Hepatocyte (in vitro differentiated cells): ENCODE results near the gene MSI2. TPM values are rescaled to one million over a fixed set of nuclear protein-coding genes. Genes with fewer than 3 reads are reported as not detected.

Experiments
- DNase-seq: peaks from one replicate; pipeline ENCODE4 v3.0.0-alpha.2; 2016; ENCODE audit warnings: low spot score
- H2AFZ ChIP-seq: fragments of 200-600 bp; sonication (generic); 2 replicates; pipeline ENCODE4 v1.6.0; 2016; ENCODE audit warnings: antibody characterized with exemption, mild to moderate bottlenecking
- H3K27ac ChIP-seq: fragments of 200-600 bp; sonication (generic); 2 replicates; pipeline ENCODE4 v1.5.1; 2016; ENCODE audit warnings: mild to moderate bottlenecking
- H3K27me3 ChIP-seq: fragments of 200-600 bp; sonication (generic); 2 replicates; pipeline ENCODE4 v1.6.1; 2016
- H3K36me3 ChIP-seq: fragments of 200-600 bp; sonication (generic); replicated peaks from 2 replicates; pipeline ENCODE4 v1.5.1; 2016; ENCODE audit warnings: low read depth; ENCODE audit not compliant: insufficient read depth
- H3K4me1 ChIP-seq: fragments of 200-600 bp; sonication (generic); 2 replicates; pipeline ENCODE4 v1.5.1; 2016; ENCODE audit warnings: mild to moderate bottlenecking, moderate library complexity; ENCODE audit not compliant: insufficient read depth
- H3K4me2 ChIP-seq: fragments of 200-600 bp; sonication (generic); 2 replicates; pipeline ENCODE4 v1.6.0; 2016
- H3K4me3 ChIP-seq: fragments of 200-600 bp; sonication (generic); 2 replicates; pipeline ENCODE4 v1.5.1; 2016; ENCODE audit warnings: mild to moderate bottlenecking
- H3K79me2 ChIP-seq: fragments of 200-600 bp; sonication (generic); 2 replicates; pipeline ENCODE4 v1.6.0; 2017; ENCODE audit warnings: mild to moderate bottlenecking
- H3K9me2 ChIP-seq: fragments of 200-600 bp; sonication (generic); replicated peaks from 2 replicates; pipeline ENCODE4 v1.6.0; 2017; ENCODE audit warnings: mild to moderate bottlenecking; ENCODE audit not compliant: insufficient read depth
- H3K9me3 ChIP-seq: fragments of 200-600 bp; sonication (generic); 2 replicates; pipeline ENCODE4 v1.5.1; 2016; ENCODE audit warnings: low read depth, mild to moderate bottlenecking
- H4K20me1 ChIP-seq: fragments of 200-600 bp; sonication (generic); 2 replicates; pipeline ENCODE4 v1.6.0; 2016; ENCODE audit warnings: mild to moderate bottlenecking; ENCODE audit not compliant: insufficient read depth, poor library complexity, severe bottlenecking
- CTCF ChIP-seq: fragments of 200-600 bp; sonication (generic); IDR thresholded peaks from 2 replicates; pipeline ENCODE4 v1.5.1; 2016; ENCODE audit warnings: antibody characterized with exemption, mild to moderate bottlenecking; ENCODE audit not compliant: poor library complexity
- EZH2 ChIP-seq: fragments of 200-600 bp; sonication (generic); IDR thresholded peaks from 2 replicates; pipeline ENCODE4 v1.6.1; 2016; ENCODE audit warnings: antibody characterized with exemption, mild to moderate bottlenecking, borderline replicate concordance
- EZH2phosphoT487 ChIP-seq: fragments of 200-600 bp; sonication (generic); IDR thresholded peaks from one replicate; pipeline ENCODE4 v1.6.1; 2018; ENCODE audit warnings: antibody characterized with exemption, mild to moderate bottlenecking, low read depth, moderate library complexity; ENCODE audit not compliant: unreplicated experiment, severe bottlenecking
- WGBS: methylation state at CpG from one replicate; pipeline ENCODE4 v1.1.6; 2016; ENCODE audit warnings: low lambda C conversion rate; ENCODE audit errors: missing lambda C conversion rate; 5-methylcytosine and 5-hydroxymethylcytosine counted together
- polyA plus RNA-seq: library from polyadenylated mRNA; unstranded; fragments of >200 nt; fragmentation: Nextera tagmentation; extraction: Ambion mirVana; gene quantifications from 2 replicates; pipeline ENCODE4 v1.2.1, GENCODE V29; 2016
- total RNA-seq: library from RNA; depleted of rRNA; stranded (reverse); fragments of >200 nt; gene quantifications from 2 replicates; pipeline ENCODE4 v1.2.3, GENCODE V29; 2014

MSI2 gene
- total and polyA plus RNA-seq, 2 experiments from 2014 or later: 16.1 to 60.6 TPM

DNA sequence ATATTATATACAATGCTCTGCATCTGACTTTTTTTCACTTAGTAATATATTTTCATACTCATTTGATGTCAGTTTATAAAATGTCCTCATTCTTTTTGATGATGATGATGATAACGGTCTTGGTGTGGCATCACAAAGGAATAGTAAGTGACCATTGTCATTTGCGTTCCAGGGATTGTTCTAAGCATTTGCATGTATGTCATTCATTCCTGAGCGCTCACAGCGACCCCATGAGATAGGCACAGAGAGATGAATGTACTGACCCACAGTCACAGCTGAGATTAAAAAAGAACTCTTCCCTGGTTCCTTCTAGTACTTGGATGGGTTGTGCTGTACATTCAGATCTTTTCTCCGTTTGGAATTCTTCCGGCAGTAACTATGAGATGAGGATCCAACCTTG, 21.2 kb upstream of the MSI2 start:
- WGBS: 82% methylated on average over 6 of the region's 6 CpGs
- no peak overlapping the region for H2AFZ ChIP-seq
- H3K27ac ChIP-seq: no peak overlapping the region
- no peak overlapping the region for H3K4me3 ChIP-seq
- H3K27me3 ChIP-seq: no peaks in the 10 kb centered on the region
- DNase-seq: no peak
- H3K4me1 ChIP-seq: no peaks in the 10 kb centered on the region
- H3K9me2 ChIP-seq: no peaks in the 10 kb centered on the region
- no peaks in the 10 kb centered on the region for H4K20me1 ChIP-seq
- H3K4me2 ChIP-seq: no peak overlapping the region
- no peaks in the 10 kb centered on the region for H3K36me3 ChIP-seq
- no peaks in the 10 kb centered on the region for H3K79me2 ChIP-seq
- no peak for TF ChIP-seq EZH2
- TF ChIP-seq CTCF: no peak
- no peak for TF ChIP-seq EZH2phosphoT487
- no peaks in the 10 kb centered on the region for H3K9me3 ChIP-seq

DNA sequence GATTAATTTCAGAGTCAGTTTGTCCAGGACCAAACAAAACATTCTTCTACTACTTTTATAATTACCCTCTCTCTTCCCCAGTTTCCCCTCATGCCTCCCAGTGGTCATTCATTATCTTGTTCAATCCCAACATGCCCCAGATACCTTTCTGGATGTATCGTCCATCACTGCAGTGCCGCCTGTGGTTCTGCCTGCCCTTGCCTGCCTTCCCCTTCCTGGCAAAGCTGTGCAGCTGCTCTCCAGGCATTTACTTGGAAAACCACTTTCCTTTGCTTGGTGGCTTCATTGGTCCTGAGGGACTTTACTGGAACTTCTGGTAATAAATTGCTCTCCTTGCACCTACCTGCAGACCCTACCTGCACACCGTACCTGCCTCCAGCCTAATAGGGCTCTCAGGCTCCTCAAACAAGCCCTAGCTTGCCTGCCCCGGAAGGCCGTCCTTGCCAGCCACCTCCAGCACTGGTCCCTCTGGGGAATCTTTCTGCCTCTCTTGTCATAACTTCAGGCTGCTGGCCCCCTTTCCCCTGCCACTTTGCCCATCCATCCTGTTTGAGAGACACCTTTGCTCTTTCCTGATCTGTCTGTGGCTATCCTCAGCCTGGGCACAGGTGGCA, 19.5 kb upstream of the MSI2 start:
- Histone ChIP-seq H3K9me3 (no peaks in the 10 kb centered on the region), H2AFZ (no peak overlapping the region), H3K4me1 (no peaks in the 10 kb centered on the region), H3K9me2 (no peaks in the 10 kb centered on the region), H3K36me3 (no peaks in the 10 kb centered on the region), H3K4me2 (no peak overlapping the region), H3K27me3 (no peaks in the 10 kb centered on the region), H3K27ac (no peak overlapping the region), H3K4me3 (no peak overlapping the region), H3K79me2 (no peaks in the 10 kb centered on the region), H4K20me1 (no peaks in the 10 kb centered on the region)
- TF ChIP-seq EZH2: no peak
- no peak for TF ChIP-seq CTCF
- TF ChIP-seq EZH2phosphoT487: no peak
- DNase-seq: no peak
- 86% methylated on average over 5 of the region's 5 CpGs for WGBS

GRCh38 chr17:57240648-57241047, 15.7 kb upstream of the MSI2 start:
- 92% methylated on average over 3 of the region's 3 CpGs for WGBS
- Histone ChIP-seq H4K20me1 (no peaks in the 10 kb centered on the region), H3K4me3 (no peak overlapping the region), H3K9me3 (no peaks in the 10 kb centered on the region), H3K9me2 (no peaks in the 10 kb centered on the region), H3K4me2 (no peak overlapping the region), H3K36me3 (no peaks in the 10 kb centered on the region), H3K27me3 (no peaks in the 10 kb centered on the region), H2AFZ (no peak overlapping the region), H3K79me2 (no peaks in the 10 kb centered on the region), H3K27ac (no peak overlapping the region), H3K4me1 (no peaks in the 10 kb centered on the region)
- TF ChIP-seq EZH2phosphoT487 (no peak), EZH2 (no peak), CTCF (no peak)
- no peak for DNase-seq

- H3K79me2 ChIP-seq: no peaks in the 10 kb centered on the region
- H3K4me2 ChIP-seq: no peak overlapping the region
- DNase-seq: no peak
- H3K27ac ChIP-seq: no peak overlapping the region
- no peaks in the 10 kb centered on the region for H4K20me1 ChIP-seq
- WGBS: 82% methylated on average over 7 of the region's 7 CpGs
- no peak for TF ChIP-seq EZH2phosphoT487
- no peaks in the 10 kb centered on the region for H3K9me2 ChIP-seq
- no peaks in the 10 kb centered on the region for H3K36me3 ChIP-seq
- H2AFZ ChIP-seq: no peak overlapping the region
- H3K27me3 ChIP-seq: no peaks in the 10 kb centered on the region
- H3K4me1 ChIP-seq: no peaks in the 10 kb centered on the region
- H3K4me3 ChIP-seq: no peak overlapping the region
- no peaks in the 10 kb centered on the region for H3K9me3 ChIP-seq
These were observed 14.2 kb upstream of the MSI2 start for GRCh38 chr17:57242148-57242547.
